ENCODE data around the gene CRACR2B. TPM values are rescaled to one million over a fixed set of nuclear protein-coding genes. Genes with fewer than 3 reads are reported as not detected.

Gene CRACR2B
- total and polyA plus RNA-seq, 2 of the 13 experiments (the other 11 are each of a cell fraction or from before 2014, with no cell fraction given) = 14.9 to 21.0 TPM

DNA sequence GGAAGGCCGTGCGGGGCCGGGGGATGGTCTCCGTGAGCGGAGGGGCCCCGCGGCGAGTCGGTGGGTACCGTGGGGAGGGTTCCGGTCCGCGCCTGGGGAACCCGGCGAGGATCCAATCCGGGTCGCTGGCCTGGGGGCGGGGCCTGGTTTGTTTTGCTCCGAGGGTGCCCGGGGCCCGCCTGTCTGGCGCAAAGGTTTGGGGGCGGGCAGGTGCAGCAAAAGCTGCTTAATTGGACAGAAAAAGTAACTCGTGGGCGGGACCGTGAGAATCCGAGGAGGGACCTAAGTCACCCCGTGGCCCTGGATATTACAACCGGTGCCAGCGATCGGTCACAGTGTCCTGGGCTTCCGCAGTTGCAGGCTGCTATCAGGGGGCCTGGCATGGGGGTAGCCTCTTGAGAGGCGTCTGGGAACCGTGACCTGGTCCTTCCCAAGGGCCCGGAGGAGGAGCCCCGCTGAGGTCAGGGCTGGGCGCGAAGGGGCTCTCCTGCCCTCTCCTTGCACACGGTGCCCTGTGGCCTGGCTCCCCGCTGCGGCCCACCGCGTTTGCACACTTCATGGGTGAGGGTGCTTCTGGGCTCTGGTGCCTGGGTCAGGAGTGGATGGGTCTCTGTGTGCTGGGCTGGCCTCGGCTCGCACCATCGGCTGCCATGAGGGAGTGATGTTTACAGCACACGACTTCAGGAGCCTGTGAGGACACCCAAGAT, 7.6 kb upstream of the CRACR2B start (continued):
- TF ChIP-seq, protein P1, sequence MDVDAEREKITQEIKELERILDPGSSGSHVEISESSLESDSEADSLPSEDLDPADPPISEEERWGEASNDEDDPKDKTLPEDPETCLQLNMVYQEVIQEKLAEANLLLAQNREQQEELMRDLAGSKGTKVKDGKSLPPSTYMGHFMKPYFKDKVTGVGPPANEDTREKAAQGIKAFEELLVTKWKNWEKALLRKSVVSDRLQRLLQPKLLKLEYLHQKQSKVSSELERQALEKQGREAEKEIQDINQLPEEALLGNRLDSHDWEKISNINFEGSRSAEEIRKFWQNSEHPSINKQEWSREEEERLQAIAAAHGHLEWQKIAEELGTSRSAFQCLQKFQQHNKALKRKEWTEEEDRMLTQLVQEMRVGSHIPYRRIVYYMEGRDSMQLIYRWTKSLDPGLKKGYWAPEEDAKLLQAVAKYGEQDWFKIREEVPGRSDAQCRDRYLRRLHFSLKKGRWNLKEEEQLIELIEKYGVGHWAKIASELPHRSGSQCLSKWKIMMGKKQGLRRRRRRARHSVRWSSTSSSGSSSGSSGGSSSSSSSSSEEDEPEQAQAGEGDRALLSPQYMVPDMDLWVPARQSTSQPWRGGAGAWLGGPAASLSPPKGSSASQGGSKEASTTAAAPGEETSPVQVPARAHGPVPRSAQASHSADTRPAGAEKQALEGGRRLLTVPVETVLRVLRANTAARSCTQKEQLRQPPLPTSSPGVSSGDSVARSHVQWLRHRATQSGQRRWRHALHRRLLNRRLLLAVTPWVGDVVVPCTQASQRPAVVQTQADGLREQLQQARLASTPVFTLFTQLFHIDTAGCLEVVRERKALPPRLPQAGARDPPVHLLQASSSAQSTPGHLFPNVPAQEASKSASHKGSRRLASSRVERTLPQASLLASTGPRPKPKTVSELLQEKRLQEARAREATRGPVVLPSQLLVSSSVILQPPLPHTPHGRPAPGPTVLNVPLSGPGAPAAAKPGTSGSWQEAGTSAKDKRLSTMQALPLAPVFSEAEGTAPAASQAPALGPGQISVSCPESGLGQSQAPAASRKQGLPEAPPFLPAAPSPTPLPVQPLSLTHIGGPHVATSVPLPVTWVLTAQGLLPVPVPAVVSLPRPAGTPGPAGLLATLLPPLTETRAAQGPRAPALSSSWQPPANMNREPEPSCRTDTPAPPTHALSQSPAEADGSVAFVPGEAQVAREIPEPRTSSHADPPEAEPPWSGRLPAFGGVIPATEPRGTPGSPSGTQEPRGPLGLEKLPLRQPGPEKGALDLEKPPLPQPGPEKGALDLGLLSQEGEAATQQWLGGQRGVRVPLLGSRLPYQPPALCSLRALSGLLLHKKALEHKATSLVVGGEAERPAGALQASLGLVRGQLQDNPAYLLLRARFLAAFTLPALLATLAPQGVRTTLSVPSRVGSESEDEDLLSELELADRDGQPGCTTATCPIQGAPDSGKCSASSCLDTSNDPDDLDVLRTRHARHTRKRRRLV (CRISPR knock-in tag; IDR thresholded peaks at IDR 0.05) = no peak
- TF ChIP-seq, protein P2, sequence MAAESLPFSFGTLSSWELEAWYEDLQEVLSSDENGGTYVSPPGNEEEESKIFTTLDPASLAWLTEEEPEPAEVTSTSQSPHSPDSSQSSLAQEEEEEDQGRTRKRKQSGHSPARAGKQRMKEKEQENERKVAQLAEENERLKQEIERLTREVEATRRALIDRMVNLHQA (CRISPR knock-in tag; IDR thresholded peaks at IDR 0.05) = no peak
- TF ChIP-seq ATAD3A (CRISPR knock-in tag; IDR thresholded peaks at IDR 0.05) = no peak
- no peak for TF ChIP-seq HNRNPUL1 (IDR thresholded peaks at IDR 0.05; ENCODE audit: low read depth, low read length)
- TF ChIP-seq ZNF510 (CRISPR knock-in tag; IDR thresholded peaks at IDR 0.05; ENCODE audit: low read depth) = no peak
- no peak for TF ChIP-seq ZNF773 (CRISPR knock-in tag; IDR thresholded peaks at IDR 0.05; ENCODE audit: borderline replicate concordance)
- TF ChIP-seq, protein P3, sequence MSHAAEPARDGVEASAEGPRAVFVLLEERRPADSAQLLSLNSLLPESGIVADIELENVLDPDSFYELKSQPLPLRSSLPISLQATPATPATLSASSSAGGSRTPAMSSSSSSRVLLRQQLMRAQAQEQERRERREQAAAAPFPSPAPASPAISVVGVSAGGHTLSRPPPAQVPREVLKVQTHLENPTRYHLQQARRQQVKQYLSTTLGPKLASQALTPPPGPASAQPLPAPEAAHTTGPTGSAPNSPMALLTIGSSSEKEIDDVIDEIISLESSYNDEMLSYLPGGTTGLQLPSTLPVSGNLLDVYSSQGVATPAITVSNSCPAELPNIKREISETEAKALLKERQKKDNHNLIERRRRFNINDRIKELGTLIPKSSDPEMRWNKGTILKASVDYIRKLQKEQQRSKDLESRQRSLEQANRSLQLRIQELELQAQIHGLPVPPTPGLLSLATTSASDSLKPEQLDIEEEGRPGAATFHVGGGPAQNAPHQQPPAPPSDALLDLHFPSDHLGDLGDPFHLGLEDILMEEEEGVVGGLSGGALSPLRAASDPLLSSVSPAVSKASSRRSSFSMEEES (CRISPR knock-in tag; IDR thresholded peaks at IDR 0.05) = no peak
- no peak for TF ChIP-seq AKNA (CRISPR knock-in tag; IDR thresholded peaks at IDR 0.05; ENCODE audit: borderline replicate concordance)
- TF ChIP-seq ATF3 (CRISPR knock-in tag; IDR thresholded peaks at IDR 0.05) = no peak
- TF ChIP-seq SP2 (CRISPR knock-in tag; IDR thresholded peaks at IDR 0.05) = 0 out of 2 replicates have a peak, but pooled peaks have one; percentile 28
- TF ChIP-seq ZNF354B (CRISPR knock-in tag; IDR thresholded peaks at IDR 0.05) = no peak
- TF ChIP-seq ZNF17 (CRISPR knock-in tag; IDR thresholded peaks at IDR 0.05) = no peak
- no peak for TF ChIP-seq ZSCAN12 (CRISPR knock-in tag; IDR thresholded peaks at IDR 0.05)
- no peak for TF ChIP-seq SOX6 (IDR thresholded peaks at IDR 0.05)
- TF ChIP-seq SOX6 (CRISPR knock-in tag; IDR thresholded peaks at IDR 0.05) = no peak
- TF ChIP-seq ZNF660 (CRISPR knock-in tag; IDR thresholded peaks at IDR 0.05; ENCODE audit: borderline replicate concordance, low read depth) = no peak

Measured in HepG2 (cell line).